ENCODE measurements around the gene TMEM26. TPM values are rescaled to one million over a fixed set of nuclear protein-coding genes. Genes with fewer than 3 reads are reported as not detected.
A peak's percentile ranks its signal among the peaks of the same experiment; 100 is the strongest.

The TMEM26 gene
- total RNA-seq, 1 experiment from 2014 or later, result 1.6 TPM

DNA sequence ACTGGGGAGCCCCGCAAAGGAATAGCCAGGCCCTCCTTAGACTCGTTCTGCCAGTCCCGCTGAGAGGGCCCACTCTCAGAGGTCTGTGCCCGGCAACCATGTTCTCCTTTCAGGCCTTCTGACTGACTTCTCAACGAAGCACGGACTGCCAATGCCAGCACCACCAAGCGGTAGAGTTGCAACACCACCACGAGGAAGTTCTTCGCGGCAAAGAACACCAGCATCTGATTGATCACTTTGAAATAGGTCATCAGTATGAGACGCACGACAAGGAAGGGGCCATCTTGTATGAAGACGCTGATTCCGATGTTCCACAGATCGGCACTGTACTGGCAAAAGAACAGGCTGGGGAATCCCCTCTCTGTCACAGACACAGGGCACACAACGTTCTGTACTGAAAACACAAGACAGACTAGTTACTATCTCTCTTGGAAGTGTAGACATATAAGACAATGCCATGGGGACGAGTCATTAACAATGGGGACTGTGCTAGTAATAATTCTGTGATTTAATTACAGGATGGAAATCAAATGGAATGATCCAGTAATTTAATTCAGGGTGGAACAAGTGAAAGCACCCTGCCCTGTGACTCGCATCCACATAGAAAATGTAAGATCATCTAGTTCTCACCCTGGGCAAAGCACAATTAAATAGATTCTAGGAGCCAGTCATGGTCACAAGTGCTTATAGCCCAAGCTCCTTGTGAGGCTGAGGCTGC is 42.7 kb downstream of the TMEM26 start:
- Mint-ChIP-seq H3K9me3 (peaks cover 3% of the 10 kb centered on the region; the same call in 1 of the 2 replicates), H3K27ac (no peak overlapping the region), H3K27me3 (ENCODE audit: low read depth) (no peaks in the 10 kb centered on the region), H3K4me3 (no peak overlapping the region), H3K36me3 (no peaks in the 10 kb centered on the region; the same call in 1 of the 2 replicates), H3K4me1 (peaks cover 61% of the 10 kb centered on the region)
- ChIA-PET POLR2A (no interaction called here), CTCF (no interaction called here)
- TF ChIP-seq RORB (CRISPR knock-in tag; IDR thresholded peaks at IDR 0.05) (no peak), EMX1 (CRISPR knock-in tag; IDR thresholded peaks at IDR 0.05) (no peak), OVOL2 (CRISPR knock-in tag; IDR thresholded peaks at IDR 0.05; ENCODE audit: borderline replicate concordance) (no peak), JAZF1 (CRISPR knock-in tag; IDR thresholded peaks at IDR 0.05) (no peak)
- TF ChIP-seq, protein P1, sequence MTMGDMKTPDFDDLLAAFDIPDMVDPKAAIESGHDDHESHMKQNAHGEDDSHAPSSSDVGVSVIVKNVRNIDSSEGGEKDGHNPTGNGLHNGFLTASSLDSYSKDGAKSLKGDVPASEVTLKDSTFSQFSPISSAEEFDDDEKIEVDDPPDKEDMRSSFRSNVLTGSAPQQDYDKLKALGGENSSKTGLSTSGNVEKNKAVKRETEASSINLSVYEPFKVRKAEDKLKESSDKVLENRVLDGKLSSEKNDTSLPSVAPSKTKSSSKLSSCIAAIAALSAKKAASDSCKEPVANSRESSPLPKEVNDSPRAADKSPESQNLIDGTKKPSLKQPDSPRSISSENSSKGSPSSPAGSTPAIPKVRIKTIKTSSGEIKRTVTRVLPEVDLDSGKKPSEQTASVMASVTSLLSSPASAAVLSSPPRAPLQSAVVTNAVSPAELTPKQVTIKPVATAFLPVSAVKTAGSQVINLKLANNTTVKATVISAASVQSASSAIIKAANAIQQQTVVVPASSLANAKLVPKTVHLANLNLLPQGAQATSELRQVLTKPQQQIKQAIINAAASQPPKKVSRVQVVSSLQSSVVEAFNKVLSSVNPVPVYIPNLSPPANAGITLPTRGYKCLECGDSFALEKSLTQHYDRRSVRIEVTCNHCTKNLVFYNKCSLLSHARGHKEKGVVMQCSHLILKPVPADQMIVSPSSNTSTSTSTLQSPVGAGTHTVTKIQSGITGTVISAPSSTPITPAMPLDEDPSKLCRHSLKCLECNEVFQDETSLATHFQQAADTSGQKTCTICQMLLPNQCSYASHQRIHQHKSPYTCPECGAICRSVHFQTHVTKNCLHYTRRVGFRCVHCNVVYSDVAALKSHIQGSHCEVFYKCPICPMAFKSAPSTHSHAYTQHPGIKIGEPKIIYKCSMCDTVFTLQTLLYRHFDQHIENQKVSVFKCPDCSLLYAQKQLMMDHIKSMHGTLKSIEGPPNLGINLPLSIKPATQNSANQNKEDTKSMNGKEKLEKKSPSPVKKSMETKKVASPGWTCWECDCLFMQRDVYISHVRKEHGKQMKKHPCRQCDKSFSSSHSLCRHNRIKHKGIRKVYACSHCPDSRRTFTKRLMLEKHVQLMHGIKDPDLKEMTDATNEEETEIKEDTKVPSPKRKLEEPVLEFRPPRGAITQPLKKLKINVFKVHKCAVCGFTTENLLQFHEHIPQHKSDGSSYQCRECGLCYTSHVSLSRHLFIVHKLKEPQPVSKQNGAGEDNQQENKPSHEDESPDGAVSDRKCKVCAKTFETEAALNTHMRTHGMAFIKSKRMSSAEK (CRISPR knock-in tag; IDR thresholded peaks at IDR 0.05; ENCODE audit: borderline replicate concordance), result no peak
- TF ChIP-seq, protein P2, sequence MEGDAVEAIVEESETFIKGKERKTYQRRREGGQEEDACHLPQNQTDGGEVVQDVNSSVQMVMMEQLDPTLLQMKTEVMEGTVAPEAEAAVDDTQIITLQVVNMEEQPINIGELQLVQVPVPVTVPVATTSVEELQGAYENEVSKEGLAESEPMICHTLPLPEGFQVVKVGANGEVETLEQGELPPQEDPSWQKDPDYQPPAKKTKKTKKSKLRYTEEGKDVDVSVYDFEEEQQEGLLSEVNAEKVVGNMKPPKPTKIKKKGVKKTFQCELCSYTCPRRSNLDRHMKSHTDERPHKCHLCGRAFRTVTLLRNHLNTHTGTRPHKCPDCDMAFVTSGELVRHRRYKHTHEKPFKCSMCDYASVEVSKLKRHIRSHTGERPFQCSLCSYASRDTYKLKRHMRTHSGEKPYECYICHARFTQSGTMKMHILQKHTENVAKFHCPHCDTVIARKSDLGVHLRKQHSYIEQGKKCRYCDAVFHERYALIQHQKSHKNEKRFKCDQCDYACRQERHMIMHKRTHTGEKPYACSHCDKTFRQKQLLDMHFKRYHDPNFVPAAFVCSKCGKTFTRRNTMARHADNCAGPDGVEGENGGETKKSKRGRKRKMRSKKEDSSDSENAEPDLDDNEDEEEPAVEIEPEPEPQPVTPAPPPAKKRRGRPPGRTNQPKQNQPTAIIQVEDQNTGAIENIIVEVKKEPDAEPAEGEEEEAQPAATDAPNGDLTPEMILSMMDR (IDR thresholded peaks at IDR 0.05), result no peak
- TF ChIP-seq, protein P3, sequence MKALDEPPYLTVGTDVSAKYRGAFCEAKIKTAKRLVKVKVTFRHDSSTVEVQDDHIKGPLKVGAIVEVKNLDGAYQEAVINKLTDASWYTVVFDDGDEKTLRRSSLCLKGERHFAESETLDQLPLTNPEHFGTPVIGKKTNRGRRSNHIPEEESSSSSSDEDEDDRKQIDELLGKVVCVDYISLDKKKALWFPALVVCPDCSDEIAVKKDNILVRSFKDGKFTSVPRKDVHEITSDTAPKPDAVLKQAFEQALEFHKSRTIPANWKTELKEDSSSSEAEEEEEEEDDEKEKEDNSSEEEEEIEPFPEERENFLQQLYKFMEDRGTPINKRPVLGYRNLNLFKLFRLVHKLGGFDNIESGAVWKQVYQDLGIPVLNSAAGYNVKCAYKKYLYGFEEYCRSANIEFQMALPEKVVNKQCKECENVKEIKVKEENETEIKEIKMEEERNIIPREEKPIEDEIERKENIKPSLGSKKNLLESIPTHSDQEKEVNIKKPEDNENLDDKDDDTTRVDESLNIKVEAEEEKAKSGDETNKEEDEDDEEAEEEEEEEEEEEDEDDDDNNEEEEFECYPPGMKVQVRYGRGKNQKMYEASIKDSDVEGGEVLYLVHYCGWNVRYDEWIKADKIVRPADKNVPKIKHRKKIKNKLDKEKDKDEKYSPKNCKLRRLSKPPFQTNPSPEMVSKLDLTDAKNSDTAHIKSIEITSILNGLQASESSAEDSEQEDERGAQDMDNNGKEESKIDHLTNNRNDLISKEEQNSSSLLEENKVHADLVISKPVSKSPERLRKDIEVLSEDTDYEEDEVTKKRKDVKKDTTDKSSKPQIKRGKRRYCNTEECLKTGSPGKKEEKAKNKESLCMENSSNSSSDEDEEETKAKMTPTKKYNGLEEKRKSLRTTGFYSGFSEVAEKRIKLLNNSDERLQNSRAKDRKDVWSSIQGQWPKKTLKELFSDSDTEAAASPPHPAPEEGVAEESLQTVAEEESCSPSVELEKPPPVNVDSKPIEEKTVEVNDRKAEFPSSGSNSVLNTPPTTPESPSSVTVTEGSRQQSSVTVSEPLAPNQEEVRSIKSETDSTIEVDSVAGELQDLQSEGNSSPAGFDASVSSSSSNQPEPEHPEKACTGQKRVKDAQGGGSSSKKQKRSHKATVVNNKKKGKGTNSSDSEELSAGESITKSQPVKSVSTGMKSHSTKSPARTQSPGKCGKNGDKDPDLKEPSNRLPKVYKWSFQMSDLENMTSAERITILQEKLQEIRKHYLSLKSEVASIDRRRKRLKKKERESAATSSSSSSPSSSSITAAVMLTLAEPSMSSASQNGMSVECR (CRISPR knock-in tag; IDR thresholded peaks at IDR 0.05; ENCODE audit: borderline replicate concordance), result no peak
- TF ChIP-seq, protein P4, sequence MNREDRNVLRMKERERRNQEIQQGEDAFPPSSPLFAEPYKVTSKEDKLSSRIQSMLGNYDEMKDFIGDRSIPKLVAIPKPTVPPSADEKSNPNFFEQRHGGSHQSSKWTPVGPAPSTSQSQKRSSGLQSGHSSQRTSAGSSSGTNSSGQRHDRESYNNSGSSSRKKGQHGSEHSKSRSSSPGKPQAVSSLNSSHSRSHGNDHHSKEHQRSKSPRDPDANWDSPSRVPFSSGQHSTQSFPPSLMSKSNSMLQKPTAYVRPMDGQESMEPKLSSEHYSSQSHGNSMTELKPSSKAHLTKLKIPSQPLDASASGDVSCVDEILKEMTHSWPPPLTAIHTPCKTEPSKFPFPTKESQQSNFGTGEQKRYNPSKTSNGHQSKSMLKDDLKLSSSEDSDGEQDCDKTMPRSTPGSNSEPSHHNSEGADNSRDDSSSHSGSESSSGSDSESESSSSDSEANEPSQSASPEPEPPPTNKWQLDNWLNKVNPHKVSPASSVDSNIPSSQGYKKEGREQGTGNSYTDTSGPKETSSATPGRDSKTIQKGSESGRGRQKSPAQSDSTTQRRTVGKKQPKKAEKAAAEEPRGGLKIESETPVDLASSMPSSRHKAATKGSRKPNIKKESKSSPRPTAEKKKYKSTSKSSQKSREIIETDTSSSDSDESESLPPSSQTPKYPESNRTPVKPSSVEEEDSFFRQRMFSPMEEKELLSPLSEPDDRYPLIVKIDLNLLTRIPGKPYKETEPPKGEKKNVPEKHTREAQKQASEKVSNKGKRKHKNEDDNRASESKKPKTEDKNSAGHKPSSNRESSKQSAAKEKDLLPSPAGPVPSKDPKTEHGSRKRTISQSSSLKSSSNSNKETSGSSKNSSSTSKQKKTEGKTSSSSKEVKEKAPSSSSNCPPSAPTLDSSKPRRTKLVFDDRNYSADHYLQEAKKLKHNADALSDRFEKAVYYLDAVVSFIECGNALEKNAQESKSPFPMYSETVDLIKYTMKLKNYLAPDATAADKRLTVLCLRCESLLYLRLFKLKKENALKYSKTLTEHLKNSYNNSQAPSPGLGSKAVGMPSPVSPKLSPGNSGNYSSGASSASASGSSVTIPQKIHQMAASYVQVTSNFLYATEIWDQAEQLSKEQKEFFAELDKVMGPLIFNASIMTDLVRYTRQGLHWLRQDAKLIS (CRISPR knock-in tag; IDR thresholded peaks at IDR 0.05; ENCODE audit: borderline replicate concordance), result no peak
- no peak for ATAC-seq
- DNase-seq (ENCODE audit: low spot score), result no peak

DNA sequence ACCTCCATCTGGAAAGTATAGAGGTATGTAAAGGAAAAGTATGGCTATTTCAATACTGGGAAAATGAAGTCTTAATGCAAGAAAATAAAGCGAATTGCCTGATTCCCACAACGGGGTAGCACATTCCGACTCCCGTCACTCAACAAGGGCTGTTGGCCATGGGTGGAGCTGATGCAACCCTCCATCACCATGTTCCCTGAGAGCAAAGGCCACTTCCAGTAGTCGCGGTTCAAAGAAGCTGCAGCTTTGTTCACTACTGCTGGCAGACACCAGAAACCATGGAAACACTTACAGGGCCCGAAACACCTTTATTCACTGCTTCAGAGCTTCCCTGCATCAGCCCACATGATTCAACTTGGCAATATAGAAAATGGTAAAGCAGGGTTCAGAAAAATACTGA is 44.0 kb downstream of the TMEM26 start:
- Mint-ChIP-seq H3K27ac (peak overlapping the region; percentile 37; the same call in 1 of the 2 replicates), H3K27me3 (ENCODE audit: low read depth) (no peaks in the 10 kb centered on the region), H3K4me3 (no peak overlapping the region), H3K4me1 (peaks cover 55% of the 10 kb centered on the region), H3K36me3 (no peaks in the 10 kb centered on the region; the same call in 1 of the 2 replicates), H3K9me3 (peaks cover 3% of the 10 kb centered on the region; the same call in 1 of the 2 replicates)
- ChIA-PET POLR2A (no interaction called here), CTCF (no interaction called here)
- TF ChIP-seq GABPB1 (CRISPR knock-in tag; IDR thresholded peaks at IDR 0.05) (peak; percentile 87), TEAD1 (CRISPR knock-in tag; IDR thresholded peaks at IDR 0.05) (no peak)
- DNase-seq (ENCODE audit: low spot score) (no peak), ATAC-seq (no peak)
